Right lobe of liver (tissue), 6 donors: ENCODE results near the gene RBM48. TPM values are rescaled to one million over a fixed set of nuclear protein-coding genes. Genes with fewer than 3 reads are reported as not detected.

Source experiments
- ATAC-seq, 4 donors: fragments of 200-7000 bp; cut with Tn5 transposase; one replicate each; pipeline ENCODE4 v1.9.1; 2020; ENCODE audit warnings: mild to moderate bottlenecking in 4 of 4, moderate library complexity in 4 of 4
- DNase-seq, 3 donors: peaks; one replicate each; pipeline ENCODE4 v3.0.0-alpha.2; 2020
- H3K27ac ChIP-seq, 3 donors: fragments of 200-600 bp; one replicate each; pipeline ENCODE4 v1.8.0; 2022
- H3K27me3 ChIP-seq, 2 donors: fragments of 200-600 bp; one replicate each; pipeline ENCODE4 v1.8.0; 2022
- H3K36me3 ChIP-seq, 4 donors: fragments of 200-600 bp; sonication (generic) in 1 of 4; one replicate each; pipeline versions ENCODE4 v1.5.1 to v1.8.0; 2017 to 2022; ENCODE audit warnings: control low read depth in 1 of 4
- H3K4me1 ChIP-seq, 4 donors: fragments of 200-600 bp; sonication (generic) in 1 of 4; one replicate each; pipeline versions ENCODE4 v1.5.1 to v1.8.0; 2017 to 2022; ENCODE audit warnings: control low read depth in 1 of 4
- H3K4me3 ChIP-seq, 3 donors: fragments of 200-600 bp; one replicate each; pipeline ENCODE4 v1.8.0; 2022
- H3K9me3 ChIP-seq, 4 donors: fragments of 200-600 bp; sonication (generic) in 1 of 4; one replicate each; pipeline versions ENCODE4 v1.5.1 to v1.8.0; 2017 to 2022; ENCODE audit warnings: control low read depth in 1 of 4
- POLR2A ChIP-seq: fragments of 450-650 bp; IDR thresholded peaks from one replicate; pipeline ENCODE4 v1.6.1; 2017; ENCODE audit warnings: antibody characterized with exemption, mild to moderate bottlenecking
- WGBS: methylation state at CpG from one replicate; pipeline ENCODE4 v1.1.6; 2018; ENCODE audit warnings: low coverage, low lambda C conversion rate; ENCODE audit not compliant: insufficient coverage; ENCODE audit errors: missing lambda C conversion rate; 5-methylcytosine and 5-hydroxymethylcytosine counted together
- intact Hi-C, 2 donors: fragments of 100-400 bp; cut with DNase I; formaldehyde crosslinking; loops; one replicate each; pipeline versions ENCODE4 v1.11.2 to v1.14.1; 2022
- total RNA-seq, 6 experiments: library from RNA; depleted of rRNA in 2 of 6; stranded (reverse); fragments of >200 nt in 2 of 6; fragmentation: NEBNext Ultra II Directional in 3 of 6; extraction: Animal tissue kit (Norgen Biotek cat#: 25700) in 3 of 6; gene quantifications; one replicate each; pipeline versions ENCODE4 v1.1.0 to v1.2.4, GENCODE V29; 2016 to 2023
- TF ChIP-seq, protein P1 (sequence below), 4 donors: fragments of 200-600 bp in 3 of 4; fragments of 450-650 bp in 1 of 4; IDR thresholded peaks; one replicate each; pipeline versions ENCODE4 v1.5.1 to v1.8.0; 2016 to 2022; ENCODE audit warnings: antibody characterized with exemption in 4 of 4, mild to moderate bottlenecking in 2 of 4
- donor health status: DM: no; HTN: yes; CAD: no.
- donor health status: DM: no; HTN: no; CAD: no.
- donor health status: DM: no; HTN: no; CAD: no.
- donor health status: DM: no; HTN: yes; CAD: no.
- donor health status: DM: no; HTN: yes; CAD: no.

The RBM48 gene
- total RNA-seq, 6 experiments from 2014 or later, result 4.2 to 6.9 (median 4.7) TPM

DNA sequence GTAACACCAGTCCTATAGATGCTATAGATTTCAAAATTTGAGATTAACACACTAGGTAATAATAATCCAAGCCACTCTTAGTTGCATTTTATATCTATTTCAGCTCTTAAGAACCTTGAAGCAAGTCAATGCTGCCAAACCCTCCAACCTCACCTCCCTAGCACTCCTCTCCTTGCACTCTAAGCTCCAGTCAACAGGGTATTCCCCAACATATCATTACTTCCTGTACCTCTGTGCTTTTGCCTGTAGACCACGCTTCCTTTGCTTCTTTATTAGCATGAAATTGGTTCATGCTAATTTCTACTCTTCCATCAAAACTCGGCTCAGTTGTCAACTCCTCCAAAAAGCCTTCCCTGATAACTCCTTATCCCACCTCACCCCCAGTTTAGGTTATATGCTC, 24.8 kb upstream of the RBM48 start:
- intact Hi-C loops, result no loop called here
- no peaks in the 10 kb centered on the region for H3K4me1 ChIP-seq
- DNase-seq (no peak), ATAC-seq (no peak)
- WGBS, result 95% methylated on average over 2 of the region's 2 CpGs
- H3K27ac ChIP-seq, result no peak overlapping the region
- no peaks in the 10 kb centered on the region for H3K27me3 ChIP-seq
- peaks cover 0 to 52% (median 2%) of the 10 kb centered on the region in 4 donors for H3K36me3 ChIP-seq
- TF ChIP-seq, protein P1, sequence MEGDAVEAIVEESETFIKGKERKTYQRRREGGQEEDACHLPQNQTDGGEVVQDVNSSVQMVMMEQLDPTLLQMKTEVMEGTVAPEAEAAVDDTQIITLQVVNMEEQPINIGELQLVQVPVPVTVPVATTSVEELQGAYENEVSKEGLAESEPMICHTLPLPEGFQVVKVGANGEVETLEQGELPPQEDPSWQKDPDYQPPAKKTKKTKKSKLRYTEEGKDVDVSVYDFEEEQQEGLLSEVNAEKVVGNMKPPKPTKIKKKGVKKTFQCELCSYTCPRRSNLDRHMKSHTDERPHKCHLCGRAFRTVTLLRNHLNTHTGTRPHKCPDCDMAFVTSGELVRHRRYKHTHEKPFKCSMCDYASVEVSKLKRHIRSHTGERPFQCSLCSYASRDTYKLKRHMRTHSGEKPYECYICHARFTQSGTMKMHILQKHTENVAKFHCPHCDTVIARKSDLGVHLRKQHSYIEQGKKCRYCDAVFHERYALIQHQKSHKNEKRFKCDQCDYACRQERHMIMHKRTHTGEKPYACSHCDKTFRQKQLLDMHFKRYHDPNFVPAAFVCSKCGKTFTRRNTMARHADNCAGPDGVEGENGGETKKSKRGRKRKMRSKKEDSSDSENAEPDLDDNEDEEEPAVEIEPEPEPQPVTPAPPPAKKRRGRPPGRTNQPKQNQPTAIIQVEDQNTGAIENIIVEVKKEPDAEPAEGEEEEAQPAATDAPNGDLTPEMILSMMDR (IDR thresholded peaks at IDR 0.05), result no peak
- TF ChIP-seq POLR2A, result no peak
- no peak overlapping the region for H3K4me3 ChIP-seq
- H3K9me3 ChIP-seq, result no peaks in the 10 kb centered on the region

- Histone ChIP-seq H3K27me3 (no peaks in the 10 kb centered on the region), H3K36me3 (peaks cover 0 to 47% (median 2%) of the 10 kb centered on the region in 4 donors), H3K4me1 (no peaks in the 10 kb centered on the region), H3K9me3 (no peaks in the 10 kb centered on the region), H3K27ac (no peak overlapping the region), H3K4me3 (no peak overlapping the region)
- ATAC-seq (peak in 2 of 4 donors; percentile 16 to 32), DNase-seq (no peak)
- WGBS, result 51% methylated on average over 3 of the region's 3 CpGs
- TF ChIP-seq, protein P1 (IDR thresholded peaks at IDR 0.05), result no peak
- TF ChIP-seq POLR2A, result no peak
- intact Hi-C loops, result no loop called here
These were observed 24.0 kb upstream of the RBM48 start for GRCh38 chr7:92504563-92504962.

DNA sequence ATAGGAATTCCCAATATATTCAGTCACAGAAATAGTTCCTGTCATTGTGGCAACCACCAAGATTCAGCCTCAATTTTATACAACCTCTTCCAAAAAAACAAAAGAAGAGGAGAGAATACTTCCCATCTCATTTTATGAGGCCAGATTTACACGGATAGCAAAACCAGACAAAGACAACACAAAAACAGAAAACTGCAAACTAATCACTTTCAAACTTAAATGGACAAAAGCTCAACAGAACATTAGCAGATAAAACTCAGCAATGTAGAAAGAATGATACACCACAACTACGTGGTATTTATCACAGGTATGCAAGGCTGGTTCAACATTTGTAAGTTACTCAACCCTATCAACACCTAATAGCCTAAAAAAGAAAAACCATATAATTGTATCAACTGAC, 22.2 kb upstream of the RBM48 start:
- no peak for DNase-seq
- TF ChIP-seq POLR2A, result no peak
- TF ChIP-seq, protein P1 (IDR thresholded peaks at IDR 0.05), result no peak
- H3K9me3 ChIP-seq, result no peaks in the 10 kb centered on the region
- no peak overlapping the region for H3K27ac ChIP-seq
- peaks cover 0 to 32% (median 0%) of the 10 kb centered on the region in 4 donors for H3K36me3 ChIP-seq
- no peak for ATAC-seq
- no peak overlapping the region for H3K4me3 ChIP-seq
- no peaks in the 10 kb centered on the region for H3K4me1 ChIP-seq
- no peaks in the 10 kb centered on the region for H3K27me3 ChIP-seq
- 87% methylated on average over 2 of the region's 2 CpGs for WGBS
- intact Hi-C loops, result no loop called here

DNA sequence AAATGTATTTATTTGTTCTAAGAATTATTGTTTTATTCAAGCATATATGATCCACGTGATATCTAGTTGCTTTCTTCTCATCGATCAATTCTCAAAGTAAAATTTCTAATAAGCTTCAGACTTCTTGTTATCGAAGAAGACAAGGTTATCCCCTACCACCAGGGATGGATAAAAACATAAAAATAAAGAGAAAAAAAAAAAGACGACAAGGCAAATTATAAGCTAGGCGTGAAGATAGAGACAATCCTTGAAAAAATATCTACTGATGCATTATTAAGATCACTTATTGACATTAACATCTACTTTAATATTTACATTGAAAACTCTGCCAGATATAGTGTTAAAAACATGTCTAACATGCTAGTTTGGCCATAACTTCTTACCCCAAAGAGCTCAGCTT, 19.6 kb upstream of the RBM48 start:
- no peaks in the 10 kb centered on the region for H3K27me3 ChIP-seq
- H3K27ac ChIP-seq, result no peak overlapping the region
- no peak for ATAC-seq
- intact Hi-C loops, result no loop called here
- WGBS, result 94% methylated on average over 5 of the region's 5 CpGs
- DNase-seq, result no peak
- H3K4me3 ChIP-seq, result no peak overlapping the region
- no peaks in the 10 kb centered on the region for H3K4me1 ChIP-seq
- peaks cover 0 to 13% (median 0%) of the 10 kb centered on the region in 4 donors for H3K36me3 ChIP-seq
- no peaks in the 10 kb centered on the region for H3K9me3 ChIP-seq
- no peak for TF ChIP-seq POLR2A
- TF ChIP-seq, protein P1 (IDR thresholded peaks at IDR 0.05), result no peak
